GM19240 (cell line): ENCODE data around the gene CKAP5.
"Not testable (repeated sequence)": the region's sequence is repeated elsewhere in the genome, so short reads cannot be mapped to it uniquely, and the experiment has no call there.

Experiments
- DNase-seq: peaks from one replicate; pipeline ENCODE4 v3.0.0; 2011; ENCODE audit warnings: low spot score; ENCODE audit not compliant: insufficient read length

The CKAP5 gene

DNA sequence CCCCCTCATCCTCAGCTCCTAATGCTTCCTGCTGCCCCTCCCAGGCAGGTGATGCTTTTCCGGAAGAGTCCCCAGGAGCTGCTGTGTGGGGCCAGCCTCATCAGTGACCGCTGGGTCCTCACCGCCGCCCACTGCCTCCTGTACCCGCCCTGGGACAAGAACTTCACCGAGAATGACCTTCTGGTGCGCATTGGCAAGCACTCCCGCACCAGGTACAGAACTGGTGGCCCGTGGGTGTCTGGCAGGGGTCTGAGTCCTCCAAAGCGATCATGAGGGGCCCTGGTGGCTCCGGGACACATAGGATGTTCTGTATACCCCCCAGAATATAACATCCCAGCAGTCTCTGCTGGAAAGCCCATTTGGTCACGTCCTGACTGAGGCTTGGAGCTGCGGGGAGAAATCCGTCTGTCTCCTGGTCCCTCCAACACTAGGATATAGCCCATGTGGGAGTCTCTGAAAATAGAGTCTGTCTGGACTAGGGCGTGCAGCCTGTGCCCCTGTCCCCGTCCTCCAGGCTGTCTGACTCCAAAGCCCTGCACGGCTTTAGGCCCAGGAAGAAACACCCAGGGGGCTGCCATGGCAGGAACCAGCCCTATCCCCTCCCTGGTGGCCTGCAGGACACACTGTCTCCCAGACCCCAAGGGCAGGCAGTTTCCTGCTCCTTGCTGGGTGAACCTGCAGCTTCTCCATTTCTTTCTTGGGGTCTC lies 118.0 kb downstream of the CKAP5 start:
- DNase-seq, result no peak

DNA sequence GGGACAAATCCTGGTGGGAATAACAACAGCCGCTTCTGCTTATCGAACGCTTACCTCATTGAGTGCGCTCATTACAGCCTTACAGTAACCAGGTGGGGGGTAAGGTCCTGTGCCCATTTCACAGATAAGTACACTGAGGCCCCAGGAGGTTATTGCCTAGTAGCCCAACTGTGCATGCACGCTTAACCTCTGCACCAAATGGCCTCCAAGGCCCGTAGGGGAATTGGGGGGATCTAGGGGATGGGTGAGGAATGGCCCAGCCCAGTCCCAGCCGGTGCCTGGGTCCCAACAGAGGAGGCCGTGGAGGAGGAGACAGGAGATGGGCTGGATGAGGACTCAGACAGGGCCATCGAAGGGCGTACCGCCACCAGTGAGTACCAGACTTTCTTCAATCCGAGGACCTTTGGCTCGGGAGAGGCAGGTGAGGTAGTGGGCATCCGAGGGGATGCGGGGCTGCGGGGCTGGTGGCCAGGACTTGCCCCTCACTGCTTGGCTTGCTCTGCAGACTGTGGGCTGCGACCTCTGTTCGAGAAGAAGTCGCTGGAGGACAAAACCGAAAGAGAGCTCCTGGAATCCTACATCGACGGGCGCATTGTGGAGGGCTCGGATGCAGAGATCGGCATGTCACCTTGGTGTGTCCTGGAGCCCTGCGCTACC lies 119.7 kb downstream of the CKAP5 start:
- DNase-seq, result no peak

- DNase-seq, result no peak
Measured at GRCh38 chr11:46725338-46726205, 120.5 kb downstream of the CKAP5 start.

DNA sequence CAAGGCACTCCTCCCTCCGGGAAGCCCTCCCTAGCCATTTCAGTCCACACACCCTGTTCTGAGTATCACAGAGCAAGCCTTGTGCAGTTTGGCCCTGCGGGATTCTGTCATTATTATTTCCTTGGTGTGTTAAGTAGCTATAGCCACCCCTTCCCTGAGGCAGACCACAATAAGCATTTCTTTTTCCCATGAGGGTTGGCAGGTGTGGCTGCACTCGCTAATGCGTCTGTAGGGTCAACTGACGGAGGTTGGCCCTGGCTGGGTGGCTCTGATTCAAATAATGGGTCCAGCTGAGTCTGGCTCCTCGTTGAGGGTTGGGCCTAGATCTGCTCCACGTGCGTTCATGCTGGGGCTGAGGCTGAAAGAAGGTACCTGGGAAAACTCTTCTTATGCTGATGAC lies 122.0 kb downstream of the CKAP5 start:
- DNase-seq, result no peak

DNA sequence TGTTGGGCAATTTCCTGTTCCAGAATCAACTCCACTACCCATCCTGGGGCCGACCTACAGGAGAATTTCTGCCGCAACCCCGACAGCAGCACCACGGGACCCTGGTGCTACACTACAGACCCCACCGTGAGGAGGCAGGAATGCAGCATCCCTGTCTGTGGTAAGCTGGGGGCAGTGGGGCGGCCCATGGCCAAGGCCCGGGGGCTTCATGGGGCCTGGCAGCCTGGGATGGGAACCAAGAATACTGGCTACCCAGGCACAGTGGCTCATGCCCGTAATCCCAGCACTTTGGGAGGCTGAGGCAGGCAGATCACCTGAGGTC lies 122.8 kb downstream of the CKAP5 start:
- DNase-seq, result no peak

GRCh38 chr11:46722566-46723358 lies 123.3 kb downstream of the CKAP5 start:
- no peak for DNase-seq

DNA sequence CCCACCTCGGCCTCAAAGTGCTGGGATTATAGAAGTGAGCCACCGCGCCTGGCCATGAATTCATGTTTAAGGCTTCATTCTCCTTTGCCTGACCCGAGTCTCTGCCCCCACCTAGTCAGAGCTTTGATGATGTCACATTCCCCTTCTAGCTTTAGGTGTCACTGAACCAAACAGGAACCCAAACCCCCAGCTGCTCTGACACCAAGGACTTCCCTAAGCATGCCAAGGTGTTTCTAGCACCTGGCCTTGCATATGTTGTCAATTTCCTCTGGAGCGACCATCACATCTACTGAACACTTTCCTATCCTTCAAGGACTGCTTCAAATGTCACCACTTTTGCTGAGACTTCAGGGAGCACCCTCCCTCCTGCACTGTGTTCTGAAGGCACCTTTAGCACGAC lies 124.8 kb downstream of the CKAP5 start:
- no peak for DNase-seq

DNA sequence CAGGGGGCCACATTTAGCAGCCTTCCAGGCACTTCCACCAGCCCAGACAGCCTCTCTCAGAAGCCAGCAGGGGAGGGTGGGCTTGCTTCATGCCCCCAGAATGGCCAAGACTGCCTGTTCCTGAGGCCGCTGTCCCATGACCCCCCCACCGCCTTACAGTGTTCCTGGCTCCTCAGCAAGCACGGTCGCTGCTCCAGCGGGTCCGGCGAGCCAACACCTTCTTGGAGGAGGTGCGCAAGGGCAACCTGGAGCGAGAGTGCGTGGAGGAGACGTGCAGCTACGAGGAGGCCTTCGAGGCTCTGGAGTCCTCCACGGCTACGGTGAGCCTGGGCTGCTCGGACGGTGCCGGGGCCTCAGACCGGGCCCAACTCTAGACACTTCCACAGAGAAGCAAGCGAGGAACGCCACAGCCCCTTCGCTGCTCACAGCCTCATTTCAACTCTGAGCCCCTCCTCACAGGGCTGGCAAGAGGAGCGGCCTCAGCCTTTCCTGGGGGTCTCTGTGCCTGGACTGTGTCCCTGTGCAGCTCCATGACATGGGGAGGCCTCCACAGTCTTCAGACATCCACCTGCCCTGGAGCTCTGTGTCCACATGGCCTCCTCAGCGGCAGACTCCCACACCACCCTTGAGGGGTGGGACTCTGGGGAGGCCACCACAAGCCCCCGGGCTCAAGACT lies 126.4 kb downstream of the CKAP5 start:
- DNase-seq, result no peak

DNA sequence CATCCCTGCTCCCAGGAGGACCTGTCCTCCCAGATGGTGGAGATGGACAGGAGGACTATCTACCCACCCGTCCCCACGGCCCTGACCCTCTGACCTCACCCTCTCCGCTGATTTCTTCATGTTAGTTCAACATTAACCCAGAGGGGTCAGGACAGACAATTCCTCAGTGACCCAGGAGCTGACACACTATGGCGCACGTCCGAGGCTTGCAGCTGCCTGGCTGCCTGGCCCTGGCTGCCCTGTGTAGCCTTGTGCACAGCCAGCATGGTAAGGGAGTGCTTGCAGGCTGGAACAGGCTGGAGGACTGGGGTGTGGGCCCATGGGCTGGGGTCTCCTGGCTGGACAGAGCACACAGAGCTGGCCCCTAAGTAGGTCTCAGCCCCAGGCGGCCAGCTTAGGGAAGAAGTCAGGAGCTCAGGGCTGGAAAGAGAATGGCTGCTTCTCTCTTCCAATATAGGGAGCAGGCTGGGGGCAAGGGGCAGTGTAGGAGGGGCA lies 127.0 kb downstream of the CKAP5 start, which contains the start of gene F2:
Gene F2 (plus strand): TSS at position 166 of the 495 bp plus-strand sequence. CDS start 23 bp downstream, at position 189.
- no peak for DNase-seq

DNA sequence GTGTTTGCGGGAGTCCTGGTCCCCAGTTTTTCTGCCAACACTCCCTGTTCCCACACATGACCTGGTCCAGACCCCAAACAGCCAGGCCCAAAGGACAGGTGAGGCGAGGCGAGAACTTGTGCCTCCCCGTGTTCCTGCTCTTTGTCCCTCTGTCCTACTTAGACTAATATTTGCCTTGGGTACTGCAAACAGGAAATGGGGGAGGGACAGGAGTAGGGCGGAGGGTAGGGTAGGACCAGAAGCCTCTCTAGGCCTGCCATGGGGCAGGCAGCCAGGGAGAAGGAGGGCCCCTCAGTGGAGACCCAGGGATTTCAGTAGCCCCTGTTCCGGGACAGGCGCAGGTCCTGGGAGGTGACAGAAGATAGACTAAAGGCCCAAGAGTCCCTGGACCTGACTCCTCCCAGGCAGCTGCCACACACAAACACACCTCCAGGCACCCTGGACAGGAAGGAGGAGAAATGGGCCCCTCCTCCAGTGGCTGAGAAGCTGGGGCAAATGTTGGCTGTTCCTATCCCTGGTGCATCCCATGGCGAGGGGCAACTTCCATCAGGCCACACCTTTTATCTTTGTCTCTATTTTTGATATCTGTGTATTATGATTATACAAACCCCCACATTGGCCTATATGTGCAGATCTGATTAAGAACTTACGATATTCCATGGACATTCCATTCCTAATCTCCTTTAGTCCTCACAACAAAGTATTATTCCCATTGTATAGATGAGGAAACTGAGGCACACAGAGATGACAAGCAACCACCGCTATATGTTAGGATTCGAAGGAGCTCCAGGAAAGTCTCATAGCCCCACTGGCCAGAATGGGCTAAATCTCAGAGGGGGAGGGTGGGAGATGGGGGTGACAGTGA lies 127.7 kb downstream of the CKAP5 start:
- no peak for DNase-seq

GRCh38 chr11:46717825-46718154 lies 128.3 kb downstream of the CKAP5 start:
- not testable (repeated sequence) for DNase-seq

DNA sequence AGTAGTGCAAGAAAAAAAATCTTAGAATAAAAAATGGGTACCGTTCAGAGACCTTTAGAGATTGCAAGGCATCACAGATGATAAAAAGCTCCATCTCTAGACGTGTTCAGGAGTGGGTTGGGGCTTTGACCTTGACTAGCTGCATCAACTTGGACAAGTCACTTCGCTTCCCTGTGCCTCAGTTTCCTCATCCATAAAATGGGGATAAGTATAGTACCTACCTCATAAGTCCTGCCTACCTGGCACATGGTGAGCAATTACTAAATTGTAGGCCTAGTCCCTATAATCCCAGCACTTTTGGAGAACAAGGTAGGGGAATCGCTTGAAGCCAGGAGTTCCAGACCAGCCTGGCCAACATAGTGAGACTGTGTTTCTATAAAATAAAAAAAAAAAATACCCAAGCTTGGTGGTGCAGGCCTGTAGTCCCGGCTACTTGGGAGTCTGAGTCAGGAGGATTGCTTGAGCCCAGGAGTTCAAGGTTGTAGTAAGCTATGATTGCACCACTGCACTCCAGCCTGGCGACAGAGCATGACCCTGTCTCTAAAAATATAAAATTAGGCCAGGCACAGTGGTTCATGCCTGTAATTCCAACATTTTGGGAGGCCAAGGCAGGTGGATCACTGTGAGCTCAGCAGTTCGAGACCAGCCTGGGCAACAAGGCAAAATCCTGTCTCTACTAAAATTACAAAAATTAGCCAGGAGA lies 133.1 kb downstream of the CKAP5 start:
- DNase-seq, result no peak

DNA sequence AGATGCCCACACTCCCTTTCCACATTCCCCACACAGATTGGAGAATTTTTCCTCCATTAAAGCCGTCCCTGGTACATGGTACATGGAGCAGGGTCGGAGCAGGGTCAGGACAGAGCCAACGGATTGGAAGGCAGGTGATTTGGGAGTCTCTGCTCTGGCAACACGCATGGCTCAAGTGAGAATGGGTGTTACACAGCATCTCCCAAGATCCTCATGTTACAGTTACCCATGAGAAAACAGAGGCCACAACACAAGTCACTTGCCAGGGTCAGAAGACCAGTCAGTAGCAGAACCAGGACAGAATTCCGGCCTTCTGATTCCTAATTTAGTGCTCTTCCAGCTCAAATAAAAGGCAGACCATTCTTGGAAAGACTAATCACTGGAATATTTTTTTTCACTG lies 134.8 kb downstream of the CKAP5 start:
- no peak for DNase-seq

- no peak for DNase-seq
Measured at GRCh38 chr11:46710821-46711269, 135.2 kb downstream of the CKAP5 start.

GRCh38 chr11:46709351-46709750 lies 136.7 kb downstream of the CKAP5 start:
- DNase-seq, result not testable (repeated sequence)

DNA sequence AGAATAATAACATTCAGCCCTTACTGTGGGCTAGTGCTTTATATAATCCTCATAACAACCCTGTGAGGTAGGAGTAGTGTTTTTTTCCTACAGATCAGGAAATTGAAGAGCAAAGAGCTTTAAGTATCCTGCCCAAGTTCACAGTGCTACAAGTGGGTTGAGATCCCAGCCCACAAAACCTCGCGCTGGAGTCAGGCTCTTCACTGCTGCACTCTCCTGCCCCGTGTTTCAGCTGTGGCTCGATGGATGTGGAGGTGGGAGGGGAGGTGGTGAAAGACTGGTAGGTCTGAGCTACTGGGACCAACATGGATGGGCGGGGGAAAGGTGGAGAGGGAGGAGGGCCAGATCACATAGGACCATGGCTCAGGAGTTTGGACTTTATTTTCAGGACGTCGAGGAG lies 139.2 kb downstream of the CKAP5 start:
- no peak for DNase-seq

- DNase-seq, result no peak
Measured at GRCh38 chr11:46705070-46705688, 140.9 kb downstream of the CKAP5 start.

DNA sequence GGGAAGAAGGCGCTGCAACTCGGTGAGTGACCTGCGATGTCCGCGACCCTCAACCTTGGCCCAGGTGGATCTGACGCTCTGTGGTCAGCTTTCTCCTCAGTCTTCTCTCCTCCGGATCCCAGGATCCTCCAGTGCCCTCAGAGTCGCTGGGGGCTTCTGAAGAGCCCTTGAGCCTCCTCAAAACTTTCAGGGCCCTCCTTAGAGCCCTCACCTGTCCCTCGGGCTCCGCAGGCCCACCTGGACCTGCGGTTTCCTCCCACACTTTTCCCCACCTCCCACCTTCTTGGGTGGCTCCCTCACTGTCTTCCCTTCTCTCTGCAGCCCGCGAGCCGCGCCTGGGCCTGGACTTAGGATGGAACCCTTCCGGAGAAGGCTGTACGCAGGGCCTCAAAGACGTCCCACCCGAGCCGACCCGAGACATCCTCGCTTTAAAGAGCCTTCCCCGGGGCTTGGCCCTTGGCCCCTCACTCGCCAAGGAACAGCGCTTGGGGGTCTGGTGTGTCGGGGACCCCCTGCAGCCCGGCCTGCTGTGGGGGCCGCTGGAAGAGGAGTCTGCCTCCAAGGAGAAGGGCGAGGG lies 144.9 kb downstream of the CKAP5 start:
- no peak for DNase-seq
